Sigmoid colon (tissue), 7 donors: ENCODE results near the gene DAPK1. TPM values are rescaled to one million over a fixed set of nuclear protein-coding genes. Genes with fewer than 3 reads are reported as not detected.

Source experiments
- DNase-seq: peaks from one replicate; pipeline ENCODE4 v3.0.0-alpha.2; 2019
- H3K27ac ChIP-seq, 4 donors: fragments of 200-600 bp; sonication (generic); one replicate each; pipeline ENCODE4 v1.5.1; 2016 to 2019; ENCODE audit warnings: mild to moderate bottlenecking in 1 of 4
- H3K27me3 ChIP-seq, 3 donors: fragments of 200-600 bp; sonication (generic); one replicate each; pipeline ENCODE4 v1.5.1; 2019; ENCODE audit warnings: mild to moderate bottlenecking in 1 of 3
- H3K36me3 ChIP-seq, 4 donors: fragments of 200-600 bp; sonication (generic); one replicate each; pipeline ENCODE4 v1.5.1; 2016 to 2019
- H3K4me1 ChIP-seq, 4 donors: fragments of 200-600 bp; sonication (generic); one replicate each; pipeline ENCODE4 v1.5.1; 2017 to 2019
- H3K4me3 ChIP-seq, 4 donors: fragments of 200-600 bp; sonication (generic); one replicate each; pipeline ENCODE4 v1.5.1; 2017 to 2019; ENCODE audit warnings: mild to moderate bottlenecking in 2 of 4, moderate library complexity in 1 of 4
- H3K9me3 ChIP-seq, 4 donors: fragments of 200-600 bp in 3 of 4; sonication (generic) in 3 of 4; one replicate each; pipeline versions ENCODE4 v1.5.1 to v1.6.1; 2013 to 2019
- EP300 ChIP-seq, 4 donors: sonication (generic); formaldehyde crosslinking; IDR thresholded peaks; one replicate each; pipeline ENCODE4 v1.6.1; 2017; ENCODE audit warnings: antibody characterized with exemption in 4 of 4
- POLR2A ChIP-seq, 2 donors: fragments of 450-650 bp; IDR thresholded peaks; one replicate each; pipeline ENCODE4 v1.6.1; 2016; ENCODE audit warnings: antibody characterized with exemption in 2 of 2, mild to moderate bottlenecking in 2 of 2, moderate library complexity in 2 of 2
- POLR2AphosphoS5 ChIP-seq, 4 donors: sonication (generic); formaldehyde crosslinking; IDR thresholded peaks; one replicate each; pipeline ENCODE4 v1.6.1; 2017; ENCODE audit warnings: antibody characterized with exemption in 4 of 4
- WGBS, 2 donors: extraction: QIAGEN DNeasy Blood & Tissue Kit; methylation state at CpG; one replicate each; pipeline ENCODE4 v1.1.7; 2013; 5-methylcytosine and 5-hydroxymethylcytosine counted together
- intact Hi-C: fragments of 100-400 bp; cut with DNase I; formaldehyde crosslinking; loops from one replicate; pipeline ENCODE4 v1.15.1; 2023
- polyA plus RNA-seq, 3 donors: library from polyadenylated mRNA; stranded (reverse); fragments of 200-250 nt; gene quantifications; one replicate each; pipeline ENCODE4 v1.2.3, GENCODE V29; 2013
- total RNA-seq, 4 donors: library from RNA; depleted of rRNA; stranded (reverse); fragments of >200 nt; gene quantifications; one replicate each; pipeline ENCODE4 v1.1.0, GENCODE V29; 2016
- TF ChIP-seq, protein P1 (sequence below), 4 experiments: fragments of 450-650 bp in 3 of 4; fragments of 200-600 bp in 1 of 4; IDR thresholded peaks; one replicate each; pipeline ENCODE4 v1.5.1; 2016 to 2019; ENCODE audit warnings: antibody characterized with exemption in 4 of 4, mild to moderate bottlenecking in 3 of 4, moderate library complexity in 2 of 4
- donor health status: healthy with polysubstance abuse.
- donor health status: Bipolar disorder and iron deficiency.
- donor health status: healthy.

Gene DAPK1
- total and polyA plus RNA-seq, 7 donors: 4.8 to 92.5 (median 78.1) TPM

- H3K27me3 ChIP-seq: no peaks in the 10 kb centered on the region
- H3K9me3 ChIP-seq: no peaks in the 10 kb centered on the region
- peaks cover 0 to 51% (median 36%) of the 10 kb centered on the region in 4 donors for H3K4me1 ChIP-seq
- peak; percentile 98 for DNase-seq
- TF ChIP-seq POLR2AphosphoS5 (IDR thresholded peaks at IDR 0.05) (peak; percentile 81 to 93 (median 90)), POLR2A (IDR thresholded peaks at IDR 0.05) (peak in 1 of 2 donors; percentile 63), EP300 (IDR thresholded peaks at IDR 0.05) (peak in 1 of 4 donors; percentile 42)
- TF ChIP-seq, protein P1, sequence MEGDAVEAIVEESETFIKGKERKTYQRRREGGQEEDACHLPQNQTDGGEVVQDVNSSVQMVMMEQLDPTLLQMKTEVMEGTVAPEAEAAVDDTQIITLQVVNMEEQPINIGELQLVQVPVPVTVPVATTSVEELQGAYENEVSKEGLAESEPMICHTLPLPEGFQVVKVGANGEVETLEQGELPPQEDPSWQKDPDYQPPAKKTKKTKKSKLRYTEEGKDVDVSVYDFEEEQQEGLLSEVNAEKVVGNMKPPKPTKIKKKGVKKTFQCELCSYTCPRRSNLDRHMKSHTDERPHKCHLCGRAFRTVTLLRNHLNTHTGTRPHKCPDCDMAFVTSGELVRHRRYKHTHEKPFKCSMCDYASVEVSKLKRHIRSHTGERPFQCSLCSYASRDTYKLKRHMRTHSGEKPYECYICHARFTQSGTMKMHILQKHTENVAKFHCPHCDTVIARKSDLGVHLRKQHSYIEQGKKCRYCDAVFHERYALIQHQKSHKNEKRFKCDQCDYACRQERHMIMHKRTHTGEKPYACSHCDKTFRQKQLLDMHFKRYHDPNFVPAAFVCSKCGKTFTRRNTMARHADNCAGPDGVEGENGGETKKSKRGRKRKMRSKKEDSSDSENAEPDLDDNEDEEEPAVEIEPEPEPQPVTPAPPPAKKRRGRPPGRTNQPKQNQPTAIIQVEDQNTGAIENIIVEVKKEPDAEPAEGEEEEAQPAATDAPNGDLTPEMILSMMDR (IDR thresholded peaks at IDR 0.05): peak in 1 of 4 experiments; percentile 19
- WGBS, 2 donors: 1% methylated on average over 67 of the region's 67 CpGs
- H3K27ac ChIP-seq: peak within 1 kb of the TSS; percentile 94 to 97 (median 95)
- peaks cover 6 to 39% (median 18%) of the 10 kb centered on the region in 4 donors for H3K36me3 ChIP-seq
- peak within 1 kb of the TSS; percentile 59 to 83 (median 72) for H3K4me3 ChIP-seq
- intact Hi-C loops: loop anchor here (2.0 to 5.0 kb wide), 4 partner anchors 39 to 661 kb away; partner anchors contain the start of genes CDK20 and SPIN1
These were observed 228.4 kb downstream of the DAPK1 start, which contains the start of gene CTSL for GRCh38 chr9:87725900-87726709. TSS of gene CTSL (plus strand) at chr9:87726119. CDS start at chr9:87727604, 1,485 bp downstream.

DNA sequence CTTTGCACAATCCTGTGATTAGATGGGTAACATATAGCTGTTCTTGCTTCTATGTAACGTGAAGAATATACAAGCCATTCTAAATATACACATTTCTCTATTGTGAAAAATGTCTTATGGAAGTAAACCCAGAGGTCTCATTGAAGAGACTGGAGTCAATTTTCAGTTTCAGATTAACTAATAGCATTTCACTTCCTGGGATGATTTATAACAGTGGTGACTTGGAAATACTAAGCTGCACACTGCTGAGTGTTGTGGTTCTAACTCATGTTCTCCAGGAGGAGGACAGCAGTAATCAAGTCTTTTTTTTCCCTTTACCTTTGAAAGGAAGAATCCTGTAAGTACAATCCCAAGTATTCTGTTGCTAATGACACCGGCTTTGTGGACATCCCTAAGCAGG is 231.6 kb downstream of the DAPK1 start:
- H3K4me3 ChIP-seq: peak overlapping the region in 1 of 4 donors; percentile 10
- DNase-seq: no peak
- H3K27ac ChIP-seq: no peak overlapping the region
- H3K9me3 ChIP-seq: no peaks in the 10 kb centered on the region
- TF ChIP-seq, protein P1 (IDR thresholded peaks at IDR 0.05): no peak
- no peak for TF ChIP-seq POLR2A (IDR thresholded peaks at IDR 0.05)
- TF ChIP-seq EP300 (IDR thresholded peaks at IDR 0.05): no peak
- no peak for TF ChIP-seq POLR2AphosphoS5 (IDR thresholded peaks at IDR 0.05)
- WGBS, 2 donors: 88 to 94% methylated on average over 2 of the region's 2 CpGs
- intact Hi-C loops: loop anchor here (5.0 kb wide), 2 partner anchors 42 to 658 kb away; partner anchors contain the start of gene SPIN1
- H3K27me3 ChIP-seq: no peaks in the 10 kb centered on the region
- H3K4me1 ChIP-seq: peaks cover 0 to 51% (median 36%) of the 10 kb centered on the region in 4 donors
- peaks cover 14 to 51% (median 29%) of the 10 kb centered on the region in 4 donors for H3K36me3 ChIP-seq

GRCh38 chr9:87731321-87731720 is 233.7 kb downstream of the DAPK1 start:
- Histone ChIP-seq H3K27me3 (no peaks in the 10 kb centered on the region), H3K4me3 (no peak overlapping the region), H3K36me3 (peaks cover 14 to 51% (median 29%) of the 10 kb centered on the region in 4 donors), H3K4me1 (peaks cover 0 to 46% (median 36%) of the 10 kb centered on the region in 4 donors), H3K9me3 (no peaks in the 10 kb centered on the region), H3K27ac (no peak overlapping the region)
- DNase-seq: no peak
- intact Hi-C loops: no loop called here
- TF ChIP-seq EP300 (IDR thresholded peaks at IDR 0.05) (no peak), POLR2A (IDR thresholded peaks at IDR 0.05) (no peak), POLR2AphosphoS5 (IDR thresholded peaks at IDR 0.05) (no peak)
- TF ChIP-seq, protein P1 (IDR thresholded peaks at IDR 0.05): no peak
- WGBS, 2 donors: 83 to 90% methylated on average over 2 of the region's 2 CpGs

DNA sequence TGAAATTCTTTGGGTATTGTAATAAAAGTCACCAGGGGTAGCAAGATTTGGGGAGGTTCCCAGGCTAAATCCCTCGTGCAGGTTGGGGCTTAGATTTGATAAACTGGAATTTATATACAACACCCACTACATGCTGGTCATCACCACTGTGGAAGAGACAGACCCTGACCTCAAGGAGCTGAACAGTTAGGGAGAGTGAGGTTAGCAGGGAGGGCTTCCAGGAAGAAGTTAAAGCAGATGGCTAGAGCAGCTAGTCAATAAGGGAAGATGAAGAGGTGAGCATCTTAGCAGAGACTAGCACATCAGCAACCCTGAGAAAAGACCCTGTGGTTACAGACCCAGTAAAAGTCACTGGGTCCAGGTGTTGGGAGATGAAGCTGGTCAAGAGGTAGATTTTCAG is 234.7 kb downstream of the DAPK1 start:
- WGBS, 2 donors: 83 to 87% methylated on average over 1 of the region's 1 CpG
- no peak for TF ChIP-seq POLR2AphosphoS5 (IDR thresholded peaks at IDR 0.05)
- no peak for TF ChIP-seq POLR2A (IDR thresholded peaks at IDR 0.05)
- no peak for TF ChIP-seq EP300 (IDR thresholded peaks at IDR 0.05)
- TF ChIP-seq, protein P1 (IDR thresholded peaks at IDR 0.05): no peak
- Histone ChIP-seq H3K27me3 (no peaks in the 10 kb centered on the region), H3K27ac (no peak overlapping the region), H3K4me3 (no peak overlapping the region), H3K4me1 (peaks cover 0 to 36% (median 30%) of the 10 kb centered on the region in 4 donors), H3K9me3 (no peaks in the 10 kb centered on the region), H3K36me3 (peaks cover 14 to 49% (median 29%) of the 10 kb centered on the region in 4 donors)
- no peak for DNase-seq
- intact Hi-C loops: no loop called here
